CD8-positive, alpha-beta memory T cell (primary cell): Measurements from ENCODE around the gene GRAMD2A. TPM values are rescaled to one million over a fixed set of nuclear protein-coding genes. Genes with fewer than 3 reads are reported as not detected.
"Not testable (repeated sequence)": the region's sequence is repeated elsewhere in the genome, so short reads cannot be mapped to it uniquely, and the experiment has no call there.

Experiments used
- CTCF ChIA-PET: fragments of 350-600 bp; sonication (Branson Sonifier 250); formaldehyde crosslinking; loops from one replicate; lab custom pipeline; 2021; ENCODE audit warnings: antibody characterized with exemption; lab: Charles Lee
- POLR2A ChIA-PET: fragments of 350-600 bp; sonication (Branson Sonifier 250); formaldehyde crosslinking; loops from one replicate; lab custom pipeline; 2021; ENCODE audit warnings: antibody characterized with exemption; lab: Charles Lee
- DNase-seq, 5 donors: peaks; one replicate each; pipeline versions ENCODE4 v3.0.0 to v3.0.0-alpha.2; 2020 to 2022; ENCODE audit warnings: mixed read lengths in 1 of 5
- H3K27ac ChIP-seq: one replicate; pipeline ENCODE4 v1.7.0; 2013; ENCODE audit warnings: low read depth, mild to moderate bottlenecking, low read length, moderate library complexity
- H3K27me3 ChIP-seq: 2 replicates; pipeline ENCODE4 v1.7.0; 2013; ENCODE audit warnings: low read length, mild to moderate bottlenecking; ENCODE audit not compliant: insufficient read depth, poor library complexity, severe bottlenecking
- H3K36me3 ChIP-seq: 2 replicates; pipeline ENCODE4 v1.7.0; 2013; ENCODE audit warnings: mild to moderate bottlenecking, low read length, moderate library complexity; ENCODE audit not compliant: insufficient read depth
- H3K4me1 ChIP-seq: 2 replicates; pipeline ENCODE4 v1.7.0; 2013; ENCODE audit warnings: mild to moderate bottlenecking, low read length, moderate library complexity; ENCODE audit not compliant: insufficient read depth
- H3K4me3 ChIP-seq: 2 replicates; pipeline ENCODE4 v1.7.0; 2013; ENCODE audit warnings: mild to moderate bottlenecking, low read length
- H3K9me3 ChIP-seq: 2 replicates; pipeline ENCODE4 v1.7.0; 2013; ENCODE audit warnings: mild to moderate bottlenecking, low read length
- H3K27ac Mint-ChIP-seq, 8 donors: one replicate each; pipeline ENCODE4 v1.8.0; 2020 to 2021; ENCODE audit warnings: mixed read lengths in 8 of 8, mild to moderate bottlenecking in 6 of 8, inconsistent platforms in 3 of 8, moderate library complexity in 3 of 8
- H3K27me3 Mint-ChIP-seq, 2 donors: one replicate each; pipeline ENCODE4 v1.8.0; 2020 to 2021; ENCODE audit warnings: mixed read lengths in 2 of 2, mild to moderate bottlenecking in 1 of 2, moderate library complexity in 1 of 2
- H3K36me3 Mint-ChIP-seq, 3 donors: one replicate each; pipeline ENCODE4 v1.8.0; 2020 to 2021; ENCODE audit warnings: mixed read lengths in 3 of 3, inconsistent platforms in 1 of 3, mild to moderate bottlenecking in 1 of 3
- H3K4me1 Mint-ChIP-seq, 3 donors: one replicate each; pipeline ENCODE4 v1.8.0; 2020 to 2021; ENCODE audit warnings: mixed read lengths in 3 of 3, inconsistent platforms in 1 of 3, mild to moderate bottlenecking in 1 of 3
- H3K4me3 Mint-ChIP-seq, 7 donors: one replicate each; pipeline ENCODE4 v1.8.0; 2020 to 2021; ENCODE audit warnings: mixed read lengths in 7 of 7, mild to moderate bottlenecking in 6 of 7, moderate library complexity in 4 of 7, inconsistent platforms in 2 of 7
- H3K9me3 Mint-ChIP-seq, 5 donors: one replicate each; pipeline ENCODE4 v1.8.0; 2020 to 2022; ENCODE audit warnings: mixed read lengths in 5 of 5, mild to moderate bottlenecking in 3 of 5, moderate library complexity in 2 of 5, inconsistent platforms in 1 of 5
- polyA plus RNA-seq: library from polyadenylated mRNA; unstranded; fragments of 300-500 nt; fragmentation: Illumina TruSeq; gene quantifications from one replicate; pipeline ENCODE4 v1.2.3, GENCODE V29; 2021
- total RNA-seq, 2 experiments: library from RNA; stranded (reverse); gene quantifications; one replicate each; pipeline ENCODE4 v1.2.3, GENCODE V29; 2021

Gene GRAMD2A
- total and polyA plus RNA-seq, 3 experiments from 2014 or later: not detected

- H3K27ac Mint-ChIP-seq: peak overlapping the region in 1 of 8 donors; percentile 88
- no peaks in the 10 kb centered on the region for H3K27me3 ChIP-seq
- no peak overlapping the region for H3K27ac ChIP-seq
- DNase-seq: no peak
- H3K27me3 Mint-ChIP-seq: peaks cover 5 to 21% of the 10 kb centered on the region in 2 donors
- no peak overlapping the region for H3K4me3 Mint-ChIP-seq
- H3K36me3 ChIP-seq: no peaks in the 10 kb centered on the region
- no peaks in the 10 kb centered on the region for H3K4me1 Mint-ChIP-seq
- no peaks in the 10 kb centered on the region for H3K9me3 ChIP-seq
- H3K4me3 ChIP-seq: no peak overlapping the region
- CTCF ChIA-PET: no interaction called here
- no peaks in the 10 kb centered on the region for H3K9me3 Mint-ChIP-seq
- H3K36me3 Mint-ChIP-seq: no peaks in the 10 kb centered on the region
- POLR2A ChIA-PET: no interaction called here
- H3K4me1 ChIP-seq: no peaks in the 10 kb centered on the region
Measured at GRCh38 chr15:72175186-72176044, 22.2 kb downstream of the GRAMD2A start.

DNA sequence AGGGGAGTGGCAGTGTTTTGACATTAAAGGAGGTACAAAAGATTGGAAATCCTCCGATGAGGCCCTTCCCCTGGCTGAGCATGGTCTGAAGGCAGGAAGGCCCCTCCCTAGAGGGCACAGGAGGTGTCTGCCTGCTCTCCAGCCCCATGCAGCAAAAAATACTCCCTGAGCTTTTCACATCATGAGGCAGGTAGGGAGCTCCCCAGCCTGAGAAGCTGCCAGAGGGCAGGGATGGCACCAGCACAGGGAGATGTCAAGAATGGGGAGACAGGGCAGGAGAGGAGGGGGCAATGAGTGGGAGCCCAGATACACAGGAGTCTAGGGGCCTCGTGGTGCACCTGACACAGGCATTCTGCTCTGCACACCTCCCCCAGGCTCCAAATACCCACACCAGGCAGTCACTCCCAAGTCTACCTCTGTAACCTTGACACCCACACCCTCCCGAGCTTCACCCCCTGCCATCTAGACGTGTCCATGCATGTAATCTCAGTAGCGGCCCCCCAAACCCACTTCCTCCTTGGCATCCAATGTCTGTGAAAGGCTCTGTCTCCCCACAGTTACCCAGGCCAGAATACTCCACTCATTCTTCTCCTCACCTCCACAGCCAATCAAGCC lies 22.9 kb downstream of the GRAMD2A start:
- CTCF ChIA-PET: no interaction called here

GRCh38 chr15:72173864-72174550 lies 23.6 kb downstream of the GRAMD2A start:
- H3K27me3 ChIP-seq: no peaks in the 10 kb centered on the region
- H3K4me3 Mint-ChIP-seq: no peak overlapping the region
- CTCF ChIA-PET: interaction anchor here (2.2 kb wide), 1 partner anchor 18 kb away, joined by 6 read pairs; no protein-coding TSS in a partner anchor
- H3K36me3 Mint-ChIP-seq: no peaks in the 10 kb centered on the region
- H3K27ac Mint-ChIP-seq: no peak overlapping the region
- H3K4me1 Mint-ChIP-seq: no peaks in the 10 kb centered on the region
- no peaks in the 10 kb centered on the region for H3K4me1 ChIP-seq
- no peaks in the 10 kb centered on the region for H3K9me3 ChIP-seq
- no peak for DNase-seq
- no peak overlapping the region for H3K4me3 ChIP-seq
- POLR2A ChIA-PET: no interaction called here
- no peaks in the 10 kb centered on the region for H3K9me3 Mint-ChIP-seq
- H3K27ac ChIP-seq: no peak overlapping the region
- no peaks in the 10 kb centered on the region for H3K36me3 ChIP-seq
- peaks cover 5 to 18% of the 10 kb centered on the region in 2 donors for H3K27me3 Mint-ChIP-seq

More for the DNA sequence above, 22.9 kb downstream of the GRAMD2A start:
- Histone ChIP-seq H3K27me3 (no peaks in the 10 kb centered on the region), H3K4me3 (no peak overlapping the region), H3K4me1 (no peaks in the 10 kb centered on the region), H3K9me3 (no peaks in the 10 kb centered on the region), H3K36me3 (no peaks in the 10 kb centered on the region), H3K27ac (no peak overlapping the region)
- peak overlapping the region in 1 of 8 donors; percentile 88 for H3K27ac Mint-ChIP-seq
- DNase-seq: no peak
- POLR2A ChIA-PET: no interaction called here
- H3K4me1 Mint-ChIP-seq: no peaks in the 10 kb centered on the region
- no peaks in the 10 kb centered on the region for H3K36me3 Mint-ChIP-seq
- H3K9me3 Mint-ChIP-seq: no peaks in the 10 kb centered on the region
- peaks cover 5 to 19% of the 10 kb centered on the region in 2 donors for H3K27me3 Mint-ChIP-seq
- H3K4me3 Mint-ChIP-seq: no peak overlapping the region

- Histone ChIP-seq H3K27ac (no peak overlapping the region), H3K4me3 (no peak overlapping the region), H3K4me1 (no peaks in the 10 kb centered on the region), H3K36me3 (no peaks in the 10 kb centered on the region), H3K27me3 (no peaks in the 10 kb centered on the region), H3K9me3 (no peaks in the 10 kb centered on the region)
- H3K36me3 Mint-ChIP-seq: no peaks in the 10 kb centered on the region
- peaks cover 1 to 2% (median 2%) of the 10 kb centered on the region in 3 donors for H3K4me1 Mint-ChIP-seq
- no peak for DNase-seq
- H3K27me3 Mint-ChIP-seq: peaks cover 5 to 18% of the 10 kb centered on the region in 2 donors
- peak overlapping the region in 1 of 8 donors; percentile 17 for H3K27ac Mint-ChIP-seq
- H3K9me3 Mint-ChIP-seq: no peaks in the 10 kb centered on the region
- ChIA-PET POLR2A (no interaction called here), CTCF (interaction anchor here (2.2 kb wide), 1 partner anchor 17 kb away, joined by 6 read pairs; no protein-coding TSS in a partner anchor)
- H3K4me3 Mint-ChIP-seq: no peak overlapping the region
Measured at GRCh38 chr15:72173401-72173800, 24.2 kb downstream of the GRAMD2A start.

GRCh38 chr15:72172796-72173195 lies 24.8 kb downstream of the GRAMD2A start:
- DNase-seq: no peak
- H3K27me3 ChIP-seq: no peaks in the 10 kb centered on the region
- Mint-ChIP-seq H3K4me3 (no peak overlapping the region), H3K9me3 (no peaks in the 10 kb centered on the region), H3K27me3 (peaks cover 8 to 18% of the 10 kb centered on the region in 2 donors), H3K27ac (no peak overlapping the region), H3K36me3 (no peaks in the 10 kb centered on the region), H3K4me1 (peaks cover 2 to 7% (median 7%) of the 10 kb centered on the region in 3 donors)
- H3K9me3 ChIP-seq: no peaks in the 10 kb centered on the region
- CTCF ChIA-PET: interaction anchor here (2.2 kb wide), 1 partner anchor 17 kb away, joined by 6 read pairs; no protein-coding TSS in a partner anchor
- no peak overlapping the region for H3K27ac ChIP-seq
- H3K4me3 ChIP-seq: no peak overlapping the region
- H3K4me1 ChIP-seq: no peaks in the 10 kb centered on the region
- H3K36me3 ChIP-seq: no peaks in the 10 kb centered on the region
- POLR2A ChIA-PET: no interaction called here

DNA sequence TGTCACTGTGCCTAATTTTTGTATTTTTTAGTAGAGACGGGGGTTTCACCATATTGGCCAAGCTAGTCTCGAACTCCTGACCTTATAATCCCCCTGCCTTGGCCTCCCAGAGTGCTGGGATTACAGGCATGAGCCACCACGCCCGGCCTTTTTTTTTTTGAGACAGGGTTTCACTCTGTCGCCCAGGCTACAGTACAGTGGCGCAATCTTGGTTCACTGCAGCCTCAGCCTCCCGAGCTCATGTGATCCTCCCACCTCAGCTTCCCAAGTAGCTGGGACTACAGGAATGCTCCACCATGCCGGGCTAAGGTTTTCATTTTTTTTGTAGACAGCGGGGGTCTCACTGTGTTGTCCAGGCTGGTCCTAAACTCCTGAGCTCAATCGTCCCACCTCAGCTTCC lies 25.6 kb downstream of the GRAMD2A start:
- H3K4me1 Mint-ChIP-seq, POLR2A ChIA-PET, H3K4me3 Mint-ChIP-seq, H3K36me3 ChIP-seq, DNase-seq, H3K4me3 ChIP-seq, H3K9me3 Mint-ChIP-seq, H3K27me3 ChIP-seq, H3K27ac ChIP-seq, H3K9me3 ChIP-seq, H3K27ac Mint-ChIP-seq, H3K36me3 Mint-ChIP-seq, H3K4me1 ChIP-seq: not testable (repeated sequence)
- CTCF ChIA-PET: interaction anchor here (2.2 kb wide), 1 partner anchor 16 kb away, joined by 6 read pairs; no protein-coding TSS in a partner anchor
- peaks cover 8 to 18% of the 10 kb centered on the region in 2 donors for H3K27me3 Mint-ChIP-seq

DNA sequence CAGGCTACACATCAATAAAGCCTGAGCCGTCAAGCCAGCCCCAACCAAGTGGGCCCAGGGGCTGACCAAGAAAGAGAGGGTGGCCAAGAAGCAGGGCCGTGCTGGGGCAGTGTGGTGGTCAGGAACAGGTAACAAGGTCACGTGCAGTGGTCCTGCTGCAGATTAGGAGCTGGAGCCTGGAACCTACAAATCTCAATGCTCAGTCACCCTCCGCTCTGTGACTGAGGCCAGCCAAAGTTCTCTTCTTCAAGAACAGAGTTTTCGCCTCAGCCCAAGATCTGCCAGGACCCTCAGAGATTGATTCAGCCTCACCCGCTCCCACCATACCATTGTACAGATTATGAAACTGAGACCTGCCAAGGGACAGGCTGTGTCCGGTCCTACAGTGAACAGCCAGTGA lies 26.9 kb downstream of the GRAMD2A start:
- ChIA-PET POLR2A (no interaction called here), CTCF (no interaction called here)
- H3K4me3 ChIP-seq: no peak overlapping the region
- H3K27me3 ChIP-seq: no peaks in the 10 kb centered on the region
- no peak overlapping the region for H3K27ac ChIP-seq
- Mint-ChIP-seq H3K27ac (peak overlapping the region in 1 of 8 donors; percentile 12), H3K27me3 (peaks cover 8 to 17% of the 10 kb centered on the region in 2 donors), H3K36me3 (no peaks in the 10 kb centered on the region), H3K4me3 (no peak overlapping the region), H3K9me3 (no peaks in the 10 kb centered on the region), H3K4me1 (peaks cover 2 to 7% (median 7%) of the 10 kb centered on the region in 3 donors)
- DNase-seq: no peak
- no peaks in the 10 kb centered on the region for H3K4me1 ChIP-seq
- no peaks in the 10 kb centered on the region for H3K36me3 ChIP-seq
- H3K9me3 ChIP-seq: no peaks in the 10 kb centered on the region
